SH-SY5Y (cell line): Measurements from ENCODE around the gene SMARCB1.

Experiments used
- GATA2 ChIP-seq: IDR thresholded peaks from 2 replicates; pipeline ENCODE4 v1.6.1; 2011; ENCODE audit warnings: mild to moderate bottlenecking, low read depth, low read length
- GATA3 ChIP-seq: IDR thresholded peaks from 2 replicates; pipeline ENCODE4 v1.6.1; 2011; ENCODE audit warnings: low read depth, mild to moderate bottlenecking, low read length, moderate library complexity

- TF ChIP-seq GATA2 = no peak
- no peak for TF ChIP-seq GATA3
These were observed 96.9 kb downstream of the SMARCB1 start for GRCh38 chr22:23883658-23884057.
